H54 (cell line): ENCODE data around the gene ZBTB1.

Experiments
- DNase-seq: peaks from one replicate; pipeline ENCODE4 v3.0.0; 2011; ENCODE audit warnings: low spot score, mixed read lengths; ENCODE audit not compliant: insufficient read length
- FAIRE-seq: peaks from 3 replicates; lab custom pipeline; 2011; peaks lifted over from hg19 to GRCh38; lab: Jason Lieb, UNC
- POLR2A ChIP-seq: IDR thresholded peaks from 2 replicates; pipeline ENCODE4 v1.6.1; 2011; ENCODE audit warnings: low read depth, mild to moderate bottlenecking, low read length

ZBTB1 gene

DNA sequence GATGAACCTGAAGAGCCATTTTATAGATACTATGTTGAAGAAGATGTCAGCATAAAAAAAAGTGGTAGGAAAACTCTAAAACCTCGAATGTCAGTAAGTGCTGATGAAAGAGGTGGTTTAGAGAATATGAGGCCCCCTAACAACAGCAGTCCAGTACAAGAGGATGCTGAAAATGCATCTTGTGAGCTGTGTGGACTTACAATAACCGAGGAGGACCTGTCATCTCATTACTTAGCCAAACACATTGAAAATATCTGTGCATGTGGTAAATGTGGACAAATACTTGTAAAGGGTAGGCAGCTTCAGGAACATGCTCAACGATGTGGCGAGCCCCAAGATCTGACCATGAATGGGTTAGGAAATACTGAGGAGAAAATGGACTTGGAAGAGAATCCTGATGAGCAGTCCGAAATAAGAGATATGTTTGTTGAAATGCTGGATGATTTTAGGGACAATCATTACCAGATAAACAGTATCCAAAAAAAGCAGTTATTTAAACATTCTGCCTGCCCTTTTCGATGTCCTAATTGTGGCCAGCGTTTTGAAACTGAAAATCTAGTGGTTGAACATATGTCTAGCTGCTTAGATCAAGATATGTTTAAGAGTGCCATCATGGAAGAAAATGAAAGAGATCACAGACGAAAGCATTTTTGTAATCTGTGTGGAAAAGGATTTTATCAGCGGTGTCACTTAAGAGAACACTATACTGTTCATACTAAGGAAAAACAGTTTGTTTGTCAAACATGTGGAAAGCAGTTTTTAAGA, 18.2 kb downstream of the ZBTB1 start:
- peak; percentile 73 for FAIRE-seq
- TF ChIP-seq POLR2A, result no peak
- no peak for DNase-seq

DNA sequence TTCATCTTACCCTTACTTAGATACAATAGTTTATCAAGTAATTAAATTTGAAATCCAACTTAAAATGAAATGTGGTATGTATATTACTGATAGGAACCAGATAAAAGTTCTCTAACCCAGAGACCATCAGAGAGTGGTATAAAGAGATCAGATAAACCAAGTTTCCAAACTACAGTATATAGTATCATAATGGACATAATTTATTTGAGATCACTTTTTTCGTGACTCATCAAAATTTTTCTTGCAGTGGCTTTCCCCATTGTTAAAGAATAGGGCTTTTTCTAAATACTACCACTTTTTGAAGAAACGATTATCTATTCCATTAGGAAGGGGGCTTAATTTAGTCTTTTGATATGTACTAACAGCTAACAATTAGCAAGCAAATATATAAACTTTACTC, 20.8 kb downstream of the ZBTB1 start:
- TF ChIP-seq POLR2A, result no peak
- no peak for FAIRE-seq
- DNase-seq, result no peak

DNA sequence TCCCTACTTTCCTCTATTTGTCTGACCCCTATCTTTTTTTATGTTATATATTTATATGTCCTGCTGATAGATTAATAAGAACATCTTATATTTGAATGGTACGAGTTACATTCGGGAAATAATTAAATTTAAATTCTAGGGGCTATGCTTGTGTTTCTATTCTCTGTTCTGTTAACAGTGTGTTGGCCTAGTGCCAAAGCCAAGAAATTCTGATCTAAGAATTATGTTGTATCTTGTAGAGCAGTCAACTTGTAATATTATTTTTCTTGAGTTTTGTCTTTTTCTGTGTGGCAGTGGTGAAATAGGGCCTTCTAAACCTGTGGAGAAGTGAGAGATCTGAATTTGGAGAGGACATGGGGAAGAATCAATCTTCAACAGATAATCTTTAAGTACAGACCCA, 27.0 kb downstream of the ZBTB1 start:
- FAIRE-seq (no peak), DNase-seq (no peak)
- no peak for TF ChIP-seq POLR2A

DNA sequence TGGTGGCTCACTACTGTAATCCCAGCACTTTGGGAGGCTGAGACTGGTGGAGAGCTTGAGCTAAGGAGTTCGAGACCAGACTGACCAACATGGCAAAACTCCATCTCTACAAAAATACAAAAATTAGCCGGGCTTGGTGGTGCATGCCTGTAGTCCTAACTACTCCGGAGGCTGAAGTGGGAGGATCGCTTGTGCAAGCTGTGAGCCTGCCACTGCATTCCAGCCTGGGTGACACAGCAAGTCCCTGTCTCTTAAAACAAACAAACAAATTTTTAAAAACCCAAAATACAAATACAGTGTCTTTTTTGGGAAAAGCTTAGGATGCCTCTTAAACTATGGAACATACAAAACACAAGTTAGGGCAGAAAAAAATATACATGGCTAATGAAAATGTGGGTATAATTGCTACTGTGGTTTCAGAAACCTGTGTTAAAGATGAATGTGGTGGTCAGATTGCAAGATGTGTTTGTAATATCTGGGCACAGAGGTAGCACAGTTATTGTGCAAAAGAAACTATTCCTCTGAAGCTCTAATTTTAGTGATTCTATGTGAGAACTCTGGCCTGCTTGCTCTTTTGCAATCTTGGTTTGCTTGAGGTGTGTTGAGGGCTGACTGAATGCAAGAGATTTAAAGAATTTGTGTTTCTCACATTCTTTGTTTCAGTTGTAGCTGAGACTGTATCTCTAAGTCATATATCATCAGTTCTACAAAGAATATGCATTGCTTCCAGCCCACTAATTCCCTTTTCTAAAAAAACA, 32.1 kb downstream of the ZBTB1 start:
- DNase-seq, result no peak
- no peak for TF ChIP-seq POLR2A
- FAIRE-seq, result peak; percentile 69

DNA sequence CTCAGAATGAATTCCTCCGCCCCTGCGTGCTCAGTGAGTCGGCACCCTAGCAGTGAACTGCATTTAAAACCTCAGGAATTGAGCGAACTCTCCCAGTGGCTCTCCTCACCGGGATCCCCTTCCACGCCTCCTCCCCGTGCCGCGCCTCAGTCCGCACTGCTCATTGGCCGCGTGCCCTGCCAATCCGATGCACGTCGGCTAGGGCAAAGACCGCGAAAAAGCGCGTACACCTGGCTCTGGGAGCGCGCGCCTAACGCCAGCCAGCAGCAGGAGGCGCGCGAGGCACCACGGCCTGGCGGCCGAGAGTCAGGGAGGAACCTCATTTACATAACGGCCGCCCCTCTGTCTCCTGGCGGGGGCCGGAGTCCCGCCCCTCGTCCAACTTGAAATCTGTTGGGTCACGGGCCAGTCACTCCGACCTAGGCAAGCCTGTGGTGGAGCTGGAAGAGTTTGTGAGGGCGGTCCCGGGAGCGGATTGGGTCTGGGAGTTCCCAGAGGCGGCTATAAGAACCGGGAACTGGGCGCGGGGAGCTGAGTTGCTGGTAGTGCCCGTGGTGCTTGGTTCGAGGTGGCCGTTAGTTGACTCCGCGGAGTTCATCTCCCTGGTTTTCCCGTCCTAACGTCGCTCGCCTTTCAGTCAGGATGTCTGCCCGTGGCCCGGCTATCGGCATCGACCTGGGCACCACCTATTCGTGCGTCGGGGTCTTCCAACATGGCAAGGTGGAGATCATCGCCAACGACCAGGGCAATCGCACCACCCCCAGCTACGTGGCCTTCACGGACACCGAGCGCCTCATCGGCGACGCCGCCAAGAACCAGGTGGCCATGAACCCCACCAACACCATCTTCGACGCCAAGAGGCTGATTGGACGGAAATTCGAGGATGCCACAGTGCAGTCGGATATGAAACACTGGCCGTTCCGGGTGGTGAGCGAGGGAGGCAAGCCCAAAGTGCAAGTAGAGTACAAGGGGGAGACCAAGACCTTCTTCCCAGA, 35.9 kb downstream of the ZBTB1 start, which contains the start of gene HSPA2:
HSPA2 (plus strand) TSS at position 534 of the 995 bp plus-strand sequence; CDS start at position 643, 109 bp downstream.
- FAIRE-seq (no peak), DNase-seq (no peak)
- no peak for TF ChIP-seq POLR2A

DNA sequence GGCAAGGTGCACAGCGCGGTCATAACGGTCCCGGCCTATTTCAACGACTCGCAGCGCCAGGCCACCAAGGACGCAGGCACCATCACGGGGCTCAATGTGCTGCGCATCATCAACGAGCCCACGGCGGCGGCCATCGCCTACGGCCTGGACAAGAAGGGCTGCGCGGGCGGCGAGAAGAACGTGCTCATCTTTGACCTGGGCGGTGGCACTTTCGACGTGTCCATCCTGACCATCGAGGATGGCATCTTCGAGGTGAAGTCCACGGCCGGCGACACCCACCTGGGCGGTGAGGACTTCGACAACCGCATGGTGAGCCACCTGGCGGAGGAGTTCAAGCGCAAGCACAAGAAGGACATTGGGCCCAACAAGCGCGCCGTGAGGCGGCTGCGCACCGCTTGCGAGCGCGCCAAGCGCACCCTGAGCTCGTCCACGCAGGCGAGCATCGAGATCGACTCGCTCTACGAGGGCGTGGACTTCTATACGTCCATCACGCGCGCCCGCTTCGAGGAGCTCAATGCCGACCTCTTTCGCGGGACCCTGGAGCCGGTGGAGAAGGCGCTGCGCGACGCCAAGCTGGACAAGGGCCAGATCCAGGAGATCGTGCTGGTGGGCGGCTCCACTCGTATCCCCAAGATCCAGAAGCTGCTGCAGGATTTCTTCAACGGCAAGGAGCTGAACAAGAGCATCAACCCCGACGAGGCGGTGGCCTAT, 36.8 kb downstream of the ZBTB1 start:
- FAIRE-seq (no peak), DNase-seq (no peak)
- no peak for TF ChIP-seq POLR2A

DNA sequence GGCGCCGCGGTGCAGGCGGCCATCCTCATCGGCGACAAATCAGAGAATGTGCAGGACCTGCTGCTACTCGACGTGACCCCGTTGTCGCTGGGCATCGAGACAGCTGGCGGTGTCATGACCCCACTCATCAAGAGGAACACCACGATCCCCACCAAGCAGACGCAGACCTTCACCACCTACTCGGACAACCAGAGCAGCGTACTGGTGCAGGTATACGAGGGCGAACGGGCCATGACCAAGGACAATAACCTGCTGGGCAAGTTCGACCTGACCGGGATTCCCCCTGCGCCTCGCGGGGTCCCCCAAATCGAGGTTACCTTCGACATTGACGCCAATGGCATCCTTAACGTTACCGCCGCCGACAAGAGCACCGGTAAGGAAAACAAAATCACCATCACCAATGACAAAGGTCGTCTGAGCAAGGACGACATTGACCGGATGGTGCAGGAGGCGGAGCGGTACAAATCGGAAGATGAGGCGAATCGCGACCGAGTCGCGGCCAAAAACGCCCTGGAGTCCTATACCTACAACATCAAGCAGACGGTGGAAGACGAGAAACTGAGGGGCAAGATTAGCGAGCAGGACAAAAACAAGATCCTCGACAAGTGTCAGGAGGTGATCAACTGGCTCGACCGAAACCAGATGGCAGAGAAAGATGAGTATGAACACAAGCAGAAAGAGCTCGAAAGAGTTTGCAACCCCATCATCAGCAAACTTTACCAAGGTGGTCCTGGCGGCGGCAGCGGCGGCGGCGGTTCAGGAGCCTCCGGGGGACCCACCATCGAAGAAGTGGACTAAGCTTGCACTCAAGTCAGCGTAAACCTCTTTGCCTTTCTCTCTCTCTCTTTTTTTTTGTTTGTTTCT, 37.6 kb downstream of the ZBTB1 start:
- TF ChIP-seq POLR2A, result no peak
- no peak for FAIRE-seq
- DNase-seq, result no peak

DNA sequence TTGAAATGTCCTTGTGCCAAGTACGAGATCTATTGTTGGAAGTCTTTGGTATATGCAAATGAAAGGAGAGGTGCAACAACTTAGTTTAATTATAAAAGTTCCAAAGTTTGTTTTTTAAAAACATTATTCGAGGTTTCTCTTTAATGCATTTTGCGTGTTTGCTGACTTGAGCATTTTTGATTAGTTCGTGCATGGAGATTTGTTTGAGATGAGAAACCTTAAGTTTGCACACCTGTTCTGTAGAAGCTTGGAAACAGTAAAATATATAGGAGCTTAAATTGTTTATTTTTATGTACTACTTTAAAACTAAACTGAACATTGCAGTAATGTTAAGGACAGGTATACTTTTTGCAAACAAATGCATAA, 38.2 kb downstream of the ZBTB1 start:
- FAIRE-seq (no peak), DNase-seq (no peak)
- TF ChIP-seq POLR2A, result no peak

DNA sequence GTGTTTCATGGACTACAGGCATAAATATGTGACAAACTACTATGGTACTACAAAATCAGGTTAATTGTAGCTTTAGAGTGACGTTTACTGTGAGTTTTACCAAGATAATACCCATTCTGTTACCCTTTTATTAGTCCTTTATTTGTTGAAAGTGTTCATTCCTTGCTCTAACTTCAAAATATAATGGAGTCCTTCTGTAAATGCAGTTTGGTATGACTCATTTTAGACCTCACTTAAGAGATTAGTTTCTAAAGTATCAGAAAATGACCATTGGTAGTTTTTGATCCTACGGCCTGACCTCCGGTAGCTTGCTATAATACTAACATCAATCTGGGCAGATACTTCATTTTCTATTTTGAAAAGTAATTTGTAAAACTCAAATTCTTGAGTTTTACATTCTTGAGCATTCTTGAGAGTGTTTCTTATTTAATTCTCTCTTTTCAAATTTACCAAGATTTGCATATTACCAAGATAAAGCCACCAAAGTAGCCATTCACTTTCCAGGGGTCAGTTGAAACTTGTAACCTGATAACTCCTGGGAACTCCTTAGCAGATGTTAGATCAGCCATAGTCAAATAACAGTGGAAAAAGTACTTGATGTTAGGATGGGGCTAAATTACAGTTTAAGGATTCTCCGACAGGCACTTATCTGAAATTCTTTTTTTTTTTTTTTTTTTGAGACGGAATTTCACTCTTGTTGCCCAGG, 40.2 kb downstream of the ZBTB1 start:
- no peak for TF ChIP-seq POLR2A
- DNase-seq (no peak), FAIRE-seq (no peak)

DNA sequence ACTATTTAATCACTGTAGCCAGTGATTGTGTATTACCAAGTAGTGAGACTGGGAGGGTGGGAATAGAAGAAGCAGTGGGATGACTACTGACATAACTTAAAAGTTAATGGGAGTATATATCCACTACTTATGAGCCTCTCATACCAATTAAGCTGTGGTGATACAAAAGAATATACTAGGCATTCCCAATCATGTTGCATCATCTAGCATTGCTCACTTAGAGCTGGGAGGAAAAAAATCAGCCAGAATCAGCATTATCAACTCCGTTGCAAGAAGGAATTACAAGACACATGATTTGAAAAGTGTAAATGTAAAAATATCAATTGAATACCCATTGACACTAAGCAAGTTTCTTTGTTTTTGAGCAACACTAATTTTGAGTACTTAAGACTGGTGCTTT, 44.4 kb downstream of the ZBTB1 start:
- FAIRE-seq, result no peak
- TF ChIP-seq POLR2A, result no peak
- no peak for DNase-seq

DNA sequence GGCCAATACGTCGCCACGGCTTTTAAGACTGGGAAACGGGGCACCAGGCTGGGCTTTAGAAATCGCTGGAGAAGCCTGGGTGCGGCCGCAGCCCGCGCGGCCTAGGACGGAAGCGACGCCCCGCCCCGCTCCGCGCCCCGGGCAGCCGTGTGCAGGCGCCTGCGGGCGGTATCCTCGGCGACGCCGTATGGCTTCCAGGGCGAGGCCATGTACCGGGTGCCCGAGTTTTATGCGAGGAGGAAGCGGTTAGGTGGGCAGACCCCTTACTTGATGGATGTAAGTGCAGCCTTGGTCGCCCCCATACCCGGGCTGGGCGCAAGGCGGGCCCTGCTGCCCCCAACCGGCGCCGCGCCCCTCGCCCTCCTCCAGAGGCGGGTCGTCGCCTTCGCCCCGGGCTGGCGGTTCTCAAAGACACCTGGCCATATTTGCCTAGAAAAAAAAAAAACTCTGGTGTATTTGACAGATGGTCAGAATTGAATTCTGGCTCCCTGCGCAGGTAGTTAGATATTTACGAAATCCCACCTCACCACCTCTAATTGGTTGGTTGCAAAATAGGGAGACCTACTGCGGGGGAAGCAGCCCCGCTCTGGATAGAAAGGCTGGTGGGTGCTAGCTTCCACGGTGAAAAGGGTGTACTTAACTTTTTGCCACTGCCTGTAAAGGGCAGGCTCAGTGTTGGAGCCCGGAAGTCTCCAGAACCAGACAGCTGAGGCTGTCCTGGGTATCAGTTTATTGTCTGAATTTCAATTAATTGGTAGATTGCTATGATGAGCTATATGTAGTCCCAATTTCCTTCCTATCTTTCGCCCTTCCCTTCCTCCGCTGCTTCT, 45.4 kb downstream of the ZBTB1 start, which contains the start of gene PPP1R36:
PPP1R36 (plus strand) TSS at position 171 of the 830 bp plus-strand sequence; CDS start at position 208, 37 bp downstream.
- FAIRE-seq (no peak), DNase-seq (no peak)
- TF ChIP-seq POLR2A, result no peak
